H54 (cell line): Measurements from ENCODE around the gene NOL7.

Source experiments
- DNase-seq: peaks from one replicate; pipeline ENCODE4 v3.0.0; 2011; ENCODE audit warnings: low spot score, mixed read lengths; ENCODE audit not compliant: insufficient read length
- FAIRE-seq: peaks from 3 replicates; lab custom pipeline; 2011; peaks lifted over from hg19 to GRCh38; lab: Jason Lieb, UNC
- POLR2A ChIP-seq: IDR thresholded peaks from 2 replicates; pipeline ENCODE4 v1.6.1; 2011; ENCODE audit warnings: low read depth, mild to moderate bottlenecking, low read length

The NOL7 gene

GRCh38 chr6:13614926-13615791 lies at the start of gene NOL7:
NOL7 (plus strand) TSS chr6:13615335; CDS start chr6:13615359, 24 bp downstream.
- TF ChIP-seq POLR2A = peak; percentile 91
- peak; percentile 85 for FAIRE-seq

GRCh38 chr6:13565921-13566320 lies 49.2 kb upstream of the NOL7 start:
- TF ChIP-seq POLR2A = no peak
- DNase-seq (no peak), FAIRE-seq (no peak)

More at GRCh38 chr6:13614926-13615791, at the start of gene NOL7:
- peak; percentile 95 for DNase-seq

DNA sequence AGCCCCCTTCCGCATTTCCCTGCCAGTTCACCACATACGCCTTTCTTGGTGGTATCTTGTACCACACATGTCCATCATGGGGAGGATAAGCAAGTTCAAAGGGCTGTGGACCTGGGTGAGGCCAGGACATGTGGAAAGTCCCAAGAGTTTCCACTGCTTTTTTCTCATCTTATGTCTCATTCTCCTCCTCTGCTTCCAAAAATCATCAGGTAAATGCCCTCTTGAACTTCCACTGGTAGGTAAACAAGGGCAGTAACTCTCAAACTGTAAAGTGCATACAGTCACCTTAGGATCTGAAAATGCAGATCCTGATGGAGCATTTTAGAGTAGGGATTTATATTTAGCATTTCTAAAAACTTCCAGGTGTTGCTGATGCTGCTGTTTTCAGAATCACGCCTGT lies 48.6 kb upstream of the NOL7 start:
- TF ChIP-seq POLR2A = no peak
- FAIRE-seq = no peak
- no peak for DNase-seq

DNA sequence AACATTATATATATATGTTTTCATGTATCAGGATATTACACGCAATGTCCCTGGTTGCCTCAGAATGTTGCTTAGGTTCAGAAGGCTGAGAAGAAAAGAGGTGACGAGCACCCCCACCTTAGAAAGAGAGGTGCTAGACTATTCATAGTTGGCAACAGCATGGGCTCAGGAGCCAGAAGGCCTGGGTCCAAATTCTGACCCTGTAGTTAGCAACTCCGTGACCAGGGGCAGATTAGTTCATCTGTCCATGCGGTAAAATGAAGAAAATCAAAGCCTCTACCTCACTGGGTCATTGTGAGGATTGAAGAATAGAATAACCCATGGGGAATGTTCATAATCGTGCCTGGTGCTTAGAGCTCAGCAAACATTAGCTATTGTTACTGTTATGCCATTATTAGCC lies 46.2 kb upstream of the NOL7 start:
- FAIRE-seq = no peak
- TF ChIP-seq POLR2A = no peak

GRCh38 chr6:13572240-13572639 lies 42.9 kb upstream of the NOL7 start:
- DNase-seq = no peak
- FAIRE-seq = no peak
- no peak for TF ChIP-seq POLR2A

More for the DNA sequence above, 46.2 kb upstream of the NOL7 start:
- no peak for DNase-seq

GRCh38 chr6:13572951-13573654 lies 42.0 kb upstream of the NOL7 start:
- FAIRE-seq = no peak
- no peak for DNase-seq
- TF ChIP-seq POLR2A = no peak

DNA sequence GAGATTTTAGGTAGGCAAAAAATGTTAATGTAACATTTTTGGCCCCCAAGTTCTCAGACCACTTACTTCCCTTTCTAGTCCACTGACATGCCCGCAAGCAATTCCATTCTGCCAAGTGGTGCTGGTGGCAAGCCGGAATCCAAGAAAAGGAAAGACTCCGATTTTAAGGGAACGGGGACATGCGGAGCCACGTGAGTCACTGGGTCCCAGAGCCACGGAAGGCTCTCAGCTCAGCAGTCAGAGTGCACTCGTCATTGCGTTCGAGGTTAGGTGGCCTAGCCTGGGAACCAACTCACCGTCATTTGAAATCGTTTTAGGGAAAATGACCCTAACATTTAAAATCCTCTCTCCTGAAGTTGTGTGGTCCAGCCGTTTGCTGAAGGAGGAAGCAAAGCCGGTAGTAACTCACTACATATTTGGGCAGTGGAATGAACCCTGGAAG lies 41.4 kb upstream of the NOL7 start:
- peak; percentile 54 for DNase-seq
- FAIRE-seq = no peak

GRCh38 chr6:13574149-13574570 lies 41.0 kb upstream of the NOL7 start:
- TF ChIP-seq POLR2A = peak; percentile 85
- FAIRE-seq = peak; percentile 27

More for the DNA sequence above, 41.4 kb upstream of the NOL7 start:
- no peak for TF ChIP-seq POLR2A

GRCh38 chr6:13574571-13575376 lies 40.4 kb upstream of the NOL7 start, which contains the start of gene SIRT5:
SIRT5 (plus strand) TSS chr6:13574601; CDS start chr6:13584111, 9,510 bp downstream.
- peak; percentile 67 for FAIRE-seq
- peak; percentile 90 for DNase-seq
- TF ChIP-seq POLR2A = peak; percentile 57

More at GRCh38 chr6:13574149-13574570, 41.0 kb upstream of the NOL7 start:
- DNase-seq = peak; percentile 98

DNA sequence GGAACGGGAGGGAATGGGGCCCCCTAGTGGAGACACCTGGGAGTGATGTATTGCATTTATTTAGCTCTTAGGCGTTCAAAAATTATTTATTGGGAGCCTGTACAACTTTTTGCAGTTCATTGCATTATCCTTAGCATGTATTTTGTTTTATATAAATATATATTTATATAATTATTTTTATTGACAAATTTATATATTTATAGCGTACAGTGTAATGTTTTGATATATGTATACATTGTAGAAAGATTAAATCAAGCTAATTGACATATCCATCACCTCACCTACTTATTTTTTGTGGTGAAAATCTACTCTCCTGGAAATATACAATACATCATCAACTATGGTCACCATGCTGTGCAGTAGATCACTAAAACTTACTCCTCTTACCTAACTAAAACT lies 39.8 kb upstream of the NOL7 start:
- TF ChIP-seq POLR2A = no peak
- DNase-seq (no peak), FAIRE-seq (no peak)

DNA sequence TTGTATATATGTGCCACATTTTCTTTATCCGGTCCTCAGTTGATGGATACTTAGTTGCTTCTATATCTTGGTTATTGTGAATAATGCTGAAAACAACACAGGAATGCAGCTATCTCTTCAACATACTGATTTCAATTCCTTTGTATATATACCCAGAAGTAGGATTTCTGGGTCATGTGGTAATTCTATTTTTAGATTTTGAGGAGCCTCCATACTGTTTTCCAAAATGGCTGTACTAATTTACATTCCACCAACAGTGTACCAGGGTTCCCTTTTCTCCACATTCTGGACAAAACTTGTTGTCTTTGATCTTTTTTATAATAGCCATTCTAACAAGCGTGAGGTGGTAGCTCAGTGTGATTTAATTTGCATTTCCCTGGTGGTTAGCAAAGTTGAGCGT lies 39.1 kb upstream of the NOL7 start:
- FAIRE-seq (no peak), DNase-seq (no peak)
- TF ChIP-seq POLR2A = no peak

- no peak for TF ChIP-seq POLR2A
- FAIRE-seq = no peak
- DNase-seq = no peak
Measured at GRCh38 chr6:13577926-13578325, 37.2 kb upstream of the NOL7 start.

DNA sequence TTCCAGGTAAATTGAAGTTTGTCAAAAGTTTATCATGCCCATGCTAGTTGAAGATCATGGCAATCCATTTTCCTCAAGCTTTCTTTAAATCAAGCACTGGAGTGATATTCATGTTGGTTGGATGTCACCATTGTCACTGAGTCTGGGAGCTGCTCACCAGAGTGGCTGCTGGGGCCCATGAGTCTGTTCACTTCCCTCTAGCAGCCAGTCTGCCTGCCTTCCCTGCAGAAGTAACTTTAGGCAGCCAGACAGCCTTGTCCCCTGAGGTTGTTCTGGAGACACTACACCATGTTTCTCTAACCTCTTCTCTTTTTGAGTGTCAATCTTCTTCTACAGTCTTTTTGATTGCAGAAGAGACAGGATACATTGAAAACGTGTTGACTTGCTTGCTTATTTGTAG lies 35.2 kb upstream of the NOL7 start:
- no peak for FAIRE-seq
- TF ChIP-seq POLR2A = no peak
- DNase-seq = no peak
